Esophagus (tissue), 2 donors: ENCODE results near the gene IL13RA1. TPM values are rescaled to one million over a fixed set of nuclear protein-coding genes. Genes with fewer than 3 reads are reported as not detected.

Experiments
- H3K27ac ChIP-seq, 2 donors: one replicate each; pipeline ENCODE4 v1.5.1; 2013; ENCODE audit warnings: low read depth in 2 of 2, mild to moderate bottlenecking in 2 of 2, inconsistent platforms in 1 of 2, low read length in 1 of 2, moderate library complexity in 1 of 2
- H3K27me3 ChIP-seq, 2 donors: one replicate each; pipeline ENCODE4 v1.6.1; 2013; ENCODE audit warnings: low read length in 2 of 2, control low read depth in 1 of 2, mild to moderate bottlenecking in 1 of 2; ENCODE audit not compliant: insufficient read depth in 2 of 2, control insufficient read depth in 1 of 2
- H3K36me3 ChIP-seq, 2 donors: one replicate each; pipeline ENCODE4 v1.6.1; 2013; ENCODE audit warnings: low read length in 1 of 2; ENCODE audit not compliant: control insufficient read depth in 2 of 2, insufficient read depth in 2 of 2
- H3K4me1 ChIP-seq, 2 donors: one replicate each; pipeline ENCODE4 v1.6.1; 2013; ENCODE audit warnings: low read length in 1 of 2; ENCODE audit not compliant: control insufficient read depth in 2 of 2, insufficient read depth in 2 of 2
- H3K4me3 ChIP-seq, 2 donors: one replicate each; pipeline ENCODE4 v1.5.1; 2013; ENCODE audit warnings: low read length in 2 of 2, mild to moderate bottlenecking in 2 of 2, low read depth in 1 of 2, moderate library complexity in 1 of 2
- H3K9me3 ChIP-seq, 2 donors: one replicate each; pipeline ENCODE4 v1.6.1; 2013; ENCODE audit warnings: mild to moderate bottlenecking in 2 of 2, low read depth in 1 of 2, low read length in 1 of 2, moderate library complexity in 1 of 2; ENCODE audit not compliant: control insufficient read depth in 2 of 2, insufficient read depth in 1 of 2
- WGBS, 2 donors: extraction: QIAGEN DNeasy Blood & Tissue Kit; methylation state at CpG; one replicate each; pipeline ENCODE4 v1.1.7; 2013; 5-methylcytosine and 5-hydroxymethylcytosine counted together
- polyA plus RNA-seq, 2 donors: library from polyadenylated mRNA; stranded (reverse); fragments of 200-250 nt; gene quantifications; one replicate each; pipeline ENCODE4 v1.2.3, GENCODE V29; 2013
- donor health status: healthy with polysubstance abuse.
- donor health status: Bipolar disorder and iron deficiency.

Gene IL13RA1
- polyA plus RNA-seq: 10 to 100 TPM; 32.5 to 32.8 TPM

- Histone ChIP-seq H3K27me3 (no peaks in the 10 kb centered on the region), H3K27ac (peak within 1 kb of the TSS; percentile 79 to 94), H3K4me3 (peak within 1 kb of the TSS; percentile 63 to 75), H3K9me3 (no peaks in the 10 kb centered on the region), H3K4me1 (peaks cover 0 to 2% of the 10 kb centered on the region in 2 donors), H3K36me3 (no peaks in the 10 kb centered on the region)
- WGBS, 2 donors: 3 to 35% methylated on average over 36 to 56 of the region's 56 CpGs
These were observed at the start of gene IL13RA1 for GRCh38 chrX:118726887-118727685. TSS of gene IL13RA1 (plus strand) at chrX:118727606. CDS start at chrX:118727639, 33 bp downstream.

- Histone ChIP-seq H3K36me3 (no peaks in the 10 kb centered on the region), H3K4me1 (no peaks in the 10 kb centered on the region), H3K27ac (no peak overlapping the region), H3K27me3 (no peaks in the 10 kb centered on the region), H3K9me3 (no peaks in the 10 kb centered on the region), H3K4me3 (no peak overlapping the region)
- 76 to 97% methylated on average over 1 of the region's 1 CpG for WGBS, 2 donors
These were observed 48.1 kb upstream of the IL13RA1 start for GRCh38 chrX:118679290-118679689.

- no peaks in the 10 kb centered on the region for H3K4me1 ChIP-seq
- 30% methylated on average over 2 of the region's 2 CpGs for WGBS, 2 donors
- H3K27me3 ChIP-seq: no peaks in the 10 kb centered on the region
- H3K36me3 ChIP-seq: no peaks in the 10 kb centered on the region
- H3K27ac ChIP-seq: no peak overlapping the region
- no peak overlapping the region for H3K4me3 ChIP-seq
- no peaks in the 10 kb centered on the region for H3K9me3 ChIP-seq
These were observed 45.0 kb upstream of the IL13RA1 start for GRCh38 chrX:118682258-118683014.

- Histone ChIP-seq H3K9me3 (no peaks in the 10 kb centered on the region), H3K27me3 (no peaks in the 10 kb centered on the region), H3K4me1 (no peaks in the 10 kb centered on the region), H3K36me3 (no peaks in the 10 kb centered on the region), H3K27ac (no peak overlapping the region), H3K4me3 (no peak overlapping the region)
- WGBS, 2 donors: 73 to 74% methylated on average over 3 of the region's 3 CpGs
These were observed 42.0 kb upstream of the IL13RA1 start for GRCh38 chrX:118685393-118685792.

- Histone ChIP-seq H3K27ac (no peak overlapping the region), H3K36me3 (no peaks in the 10 kb centered on the region), H3K27me3 (no peaks in the 10 kb centered on the region), H3K9me3 (no peaks in the 10 kb centered on the region), H3K4me3 (no peak overlapping the region), H3K4me1 (no peaks in the 10 kb centered on the region)
- 71 to 88% methylated on average over 3 of the region's 3 CpGs for WGBS, 2 donors
These were observed 38.5 kb upstream of the IL13RA1 start for GRCh38 chrX:118688935-118689334.

- Histone ChIP-seq H3K27me3 (no peaks in the 10 kb centered on the region), H3K9me3 (no peaks in the 10 kb centered on the region), H3K4me3 (no peak overlapping the region), H3K27ac (no peak overlapping the region), H3K36me3 (no peaks in the 10 kb centered on the region), H3K4me1 (no peaks in the 10 kb centered on the region)
- 54 to 57% methylated on average over 2 of the region's 2 CpGs for WGBS, 2 donors
These were observed 33.6 kb upstream of the IL13RA1 start for GRCh38 chrX:118693843-118694242.

- H3K4me1 ChIP-seq: no peaks in the 10 kb centered on the region
- no peak overlapping the region for H3K27ac ChIP-seq
- 75 to 78% methylated on average over 6 of the region's 6 CpGs for WGBS, 2 donors
- no peaks in the 10 kb centered on the region for H3K36me3 ChIP-seq
- no peaks in the 10 kb centered on the region for H3K27me3 ChIP-seq
- H3K9me3 ChIP-seq: no peaks in the 10 kb centered on the region
- no peak overlapping the region for H3K4me3 ChIP-seq
These were observed 32.8 kb upstream of the IL13RA1 start for GRCh38 chrX:118694638-118695037.

- H3K4me3 ChIP-seq: no peak overlapping the region
- H3K27ac ChIP-seq: no peak overlapping the region
- no peaks in the 10 kb centered on the region for H3K27me3 ChIP-seq
- no peaks in the 10 kb centered on the region for H3K9me3 ChIP-seq
- WGBS, 2 donors: 49 to 63% methylated on average over 5 of the region's 5 CpGs
- H3K4me1 ChIP-seq: no peaks in the 10 kb centered on the region
- no peaks in the 10 kb centered on the region for H3K36me3 ChIP-seq
These were observed 28.8 kb upstream of the IL13RA1 start for GRCh38 chrX:118698516-118699170.

GRCh38 chrX:118702741-118703140 lies 24.7 kb upstream of the IL13RA1 start:
- H3K4me1 ChIP-seq: no peaks in the 10 kb centered on the region
- H3K27me3 ChIP-seq: no peaks in the 10 kb centered on the region
- no peaks in the 10 kb centered on the region for H3K36me3 ChIP-seq
- no peak overlapping the region for H3K4me3 ChIP-seq
- WGBS, 2 donors: 80 to 81% methylated on average over 5 of the region's 5 CpGs
- no peak overlapping the region for H3K27ac ChIP-seq
- H3K9me3 ChIP-seq: no peaks in the 10 kb centered on the region
